Activated CD4-positive, alpha-beta T cell treated with anti-CD3 and anti-CD28 coated beads for 36 hours (primary cell): ENCODE measurements around the gene TPK1. TPM values are rescaled to one million over a fixed set of nuclear protein-coding genes. Genes with fewer than 3 reads are reported as not detected.

ENCODE experiments used
- ATAC-seq: fragments of 200-7000 bp; cut with Tn5 transposase; one replicate; pipeline ENCODE4 v1.10.0; 2021; ENCODE audit warnings: mild to moderate bottlenecking, moderate library complexity
- CTCF ChIA-PET: fragments of 350-600 bp; sonication (Branson Sonifier 250); formaldehyde crosslinking; loops from one replicate; lab custom pipeline; 2021; ENCODE audit warnings: antibody characterized with exemption; lab: Charles Lee
- POLR2A ChIA-PET: fragments of 350-600 bp; sonication (Branson Sonifier 250); formaldehyde crosslinking; loops from one replicate; lab custom pipeline; 2021; ENCODE audit warnings: antibody characterized with exemption, inconsistent platforms; lab: Charles Lee
- DNase-seq: peaks from one replicate; pipeline ENCODE4 v3.0.0-alpha.2; 2020
- H3K27ac Mint-ChIP-seq: one replicate; pipeline ENCODE4 v1.8.0; 2021; ENCODE audit warnings: mixed read lengths
- H3K27me3 Mint-ChIP-seq: one replicate; pipeline ENCODE4 v1.8.0; 2021; ENCODE audit warnings: mixed read lengths
- H3K36me3 Mint-ChIP-seq: one replicate; pipeline ENCODE4 v1.8.0; 2021; ENCODE audit warnings: low read depth, mixed read lengths
- H3K4me1 Mint-ChIP-seq: one replicate; pipeline ENCODE4 v1.8.0; 2021; ENCODE audit warnings: mixed read lengths
- H3K4me3 Mint-ChIP-seq: one replicate; pipeline ENCODE4 v1.8.0; 2021; ENCODE audit warnings: mild to moderate bottlenecking, moderate library complexity, mixed read lengths
- H3K9me3 Mint-ChIP-seq: one replicate; pipeline ENCODE4 v1.8.0; 2021; ENCODE audit warnings: low read depth, mixed read lengths
- intact Hi-C, 2 experiments: fragments of 100-400 bp; cut with DNase I in 1 of 2; cut with micrococcal nuclease in 1 of 2; formaldehyde crosslinking; loops; one replicate each; pipeline versions ENCODE4 v1.14.2 to v1.15.1; 2022 to 2024; cut with DNase I, micrococcal nuclease
- total RNA-seq, 2 experiments: library from RNA; stranded (reverse); gene quantifications; one replicate each; pipeline ENCODE4 v1.2.3, GENCODE V29; 2021

The TPK1 gene
- total RNA-seq, 2 experiments from 2014 or later = 16.5 to 16.6 TPM

- Mint-ChIP-seq H3K4me1 (no peaks in the 10 kb centered on the region), H3K27ac (no peak overlapping the region), H3K4me3 (no peak overlapping the region), H3K27me3 (no peaks in the 10 kb centered on the region), H3K36me3 (no peaks in the 10 kb centered on the region), H3K9me3 (no peaks in the 10 kb centered on the region)
- ChIA-PET CTCF (no interaction called here), POLR2A (no interaction called here)
- intact Hi-C loops = no loop called here
- DNase-seq (no peak), ATAC-seq (no peak)
These were observed 161.3 kb downstream of the TPK1 start for GRCh38 chr7:144674550-144674949.

DNA sequence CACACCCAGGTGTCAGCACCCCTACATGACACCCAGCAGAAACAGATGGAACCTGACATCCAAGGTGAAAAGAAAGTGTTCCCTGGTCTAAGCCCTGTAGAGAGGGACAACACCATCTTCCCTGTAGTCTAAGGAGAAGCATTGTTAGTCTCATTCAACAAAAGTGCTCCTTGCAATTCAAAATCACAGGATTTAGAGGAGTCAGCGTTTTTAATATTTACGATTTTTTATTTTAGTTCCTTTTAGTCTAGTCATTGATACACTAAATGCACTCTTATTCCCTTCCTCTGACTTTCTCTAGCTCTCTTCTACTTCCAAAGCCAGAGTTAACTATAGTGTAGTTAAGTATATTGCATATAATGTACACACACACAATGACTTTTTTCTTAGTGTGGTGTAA lies 163.0 kb downstream of the TPK1 start:
- H3K4me1 Mint-ChIP-seq = no peaks in the 10 kb centered on the region
- intact Hi-C loops = no loop called here
- CTCF ChIA-PET = no interaction called here

GRCh38 chr7:144671429-144671828 lies 164.4 kb downstream of the TPK1 start:
- CTCF ChIA-PET = no interaction called here
- Mint-ChIP-seq H3K36me3 (no peaks in the 10 kb centered on the region), H3K9me3 (no peaks in the 10 kb centered on the region), H3K27me3 (no peaks in the 10 kb centered on the region), H3K4me1 (no peaks in the 10 kb centered on the region), H3K27ac (no peak overlapping the region), H3K4me3 (no peak overlapping the region)
- intact Hi-C loops = no loop called here
- no peak for DNase-seq
- POLR2A ChIA-PET = no interaction called here
- ATAC-seq = no peak

More for the DNA sequence above, 163.0 kb downstream of the TPK1 start:
- H3K36me3 Mint-ChIP-seq = no peaks in the 10 kb centered on the region
- POLR2A ChIA-PET = no interaction called here
- H3K27ac Mint-ChIP-seq = no peak overlapping the region
- no peaks in the 10 kb centered on the region for H3K27me3 Mint-ChIP-seq
- no peak for DNase-seq
- H3K4me3 Mint-ChIP-seq = no peak overlapping the region
- no peaks in the 10 kb centered on the region for H3K9me3 Mint-ChIP-seq
- no peak for ATAC-seq

GRCh38 chr7:144670218-144670617 lies 165.6 kb downstream of the TPK1 start:
- intact Hi-C loops = no loop called here
- no peaks in the 10 kb centered on the region for H3K27me3 Mint-ChIP-seq
- H3K4me1 Mint-ChIP-seq = no peaks in the 10 kb centered on the region
- no peak overlapping the region for H3K27ac Mint-ChIP-seq
- DNase-seq (no peak), ATAC-seq (no peak)
- ChIA-PET CTCF (interaction anchor here (0.6 to 1.0 kb wide), 3 partner anchors 18 to 189 kb away, joined by 3 read pairs; no protein-coding TSS in a partner anchor), POLR2A (interaction anchor here (0.7 kb wide), 1 partner anchor 142 kb away, joined by 3 read pairs; no protein-coding TSS in a partner anchor)
- no peak overlapping the region for H3K4me3 Mint-ChIP-seq
- H3K9me3 Mint-ChIP-seq = peaks cover 2% of the 10 kb centered on the region
- peaks cover 2% of the 10 kb centered on the region for H3K36me3 Mint-ChIP-seq

- peaks cover 6% of the 10 kb centered on the region for H3K9me3 Mint-ChIP-seq
- CTCF ChIA-PET = no interaction called here
These were observed 167.3 kb downstream of the TPK1 start for GRCh38 chr7:144668503-144668902.

GRCh38 chr7:144665689-144666381 lies 170.0 kb downstream of the TPK1 start:
- ChIA-PET POLR2A (no interaction called here), CTCF (no interaction called here)
- intact Hi-C loops = no loop called here
- no peak for DNase-seq
- no peaks in the 10 kb centered on the region for H3K4me1 Mint-ChIP-seq
- no peak for ATAC-seq
- no peaks in the 10 kb centered on the region for H3K27me3 Mint-ChIP-seq
- peaks cover 6% of the 10 kb centered on the region for H3K9me3 Mint-ChIP-seq
- H3K4me3 Mint-ChIP-seq = no peak overlapping the region
- no peak overlapping the region for H3K27ac Mint-ChIP-seq
- peaks cover 8% of the 10 kb centered on the region for H3K36me3 Mint-ChIP-seq

More at GRCh38 chr7:144668503-144668902, 167.3 kb downstream of the TPK1 start:
- DNase-seq (no peak), ATAC-seq (no peak)
- peaks cover 8% of the 10 kb centered on the region for H3K36me3 Mint-ChIP-seq
- H3K4me1 Mint-ChIP-seq = no peaks in the 10 kb centered on the region
- no peaks in the 10 kb centered on the region for H3K27me3 Mint-ChIP-seq
- intact Hi-C loops = no loop called here
- no peak overlapping the region for H3K27ac Mint-ChIP-seq
- no peak overlapping the region for H3K4me3 Mint-ChIP-seq
- POLR2A ChIA-PET = no interaction called here

DNA sequence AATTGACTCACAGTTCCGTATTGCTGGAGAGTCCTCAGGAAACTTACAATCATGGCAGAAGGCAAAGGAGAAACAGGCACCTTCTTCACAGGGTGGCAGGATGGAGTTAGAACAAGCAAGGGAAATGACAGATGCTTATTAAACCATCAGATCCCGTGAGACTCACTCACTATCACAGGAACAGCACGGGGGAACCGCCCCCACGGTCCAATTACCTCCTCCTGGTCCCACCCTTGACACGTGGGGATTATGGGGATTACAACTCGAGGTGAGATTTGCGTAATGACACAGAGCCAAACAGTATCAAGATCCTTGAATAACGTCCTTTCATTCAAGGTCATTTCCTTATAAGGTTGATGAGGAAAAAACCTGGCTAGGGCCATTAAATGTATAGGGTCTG lies 176.6 kb downstream of the TPK1 start:
- POLR2A ChIA-PET = no interaction called here
- no peak for DNase-seq
- Mint-ChIP-seq H3K27me3 (no peaks in the 10 kb centered on the region), H3K36me3 (no peaks in the 10 kb centered on the region), H3K4me3 (no peak overlapping the region), H3K9me3 (no peaks in the 10 kb centered on the region), H3K27ac (no peak overlapping the region), H3K4me1 (no peaks in the 10 kb centered on the region)
- intact Hi-C loops = no loop called here
- CTCF ChIA-PET = interaction anchor here (0.9 kb wide), 1 partner anchor 36 kb away, joined by 3 read pairs; no protein-coding TSS in a partner anchor
- ATAC-seq = no peak

- CTCF ChIA-PET = no interaction called here
- no peak overlapping the region for H3K4me3 Mint-ChIP-seq
- POLR2A ChIA-PET = no interaction called here
- DNase-seq (peak; percentile 14), ATAC-seq (peak; percentile 44)
- intact Hi-C loops = no loop called here
- H3K27ac Mint-ChIP-seq = no peak overlapping the region
- no peaks in the 10 kb centered on the region for H3K4me1 Mint-ChIP-seq
- H3K36me3 Mint-ChIP-seq = no peaks in the 10 kb centered on the region
- no peaks in the 10 kb centered on the region for H3K27me3 Mint-ChIP-seq
- H3K9me3 Mint-ChIP-seq = no peaks in the 10 kb centered on the region
These were observed 178.8 kb downstream of the TPK1 start for GRCh38 chr7:144656965-144657517.

DNA sequence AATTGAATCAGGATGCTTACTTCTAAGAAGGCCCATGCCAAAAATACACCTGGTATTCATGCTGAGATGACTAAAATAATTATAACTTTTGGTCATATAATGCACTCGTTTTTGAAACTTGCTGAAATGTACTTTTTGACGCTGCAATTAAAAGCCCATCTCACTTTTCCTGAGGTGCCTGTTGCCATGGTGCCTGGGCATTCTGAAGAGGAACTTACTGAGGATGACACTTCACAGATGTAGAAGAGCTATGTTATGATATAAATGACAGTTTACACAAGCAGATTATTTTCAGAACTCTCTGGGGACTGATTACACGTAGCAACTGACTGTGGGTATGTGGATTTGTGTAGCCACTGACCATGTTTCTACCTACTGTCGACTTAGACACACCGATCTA lies 182.4 kb downstream of the TPK1 start:
- ChIA-PET POLR2A (no interaction called here), CTCF (interaction anchor here (0.6 kb wide), 1 partner anchor 66 kb away, joined by 3 read pairs; no protein-coding TSS in a partner anchor)
- ATAC-seq (no peak), DNase-seq (no peak)
- H3K36me3 Mint-ChIP-seq = peaks cover 11% of the 10 kb centered on the region
- intact Hi-C loops = no loop called here
- peaks cover 5% of the 10 kb centered on the region for H3K9me3 Mint-ChIP-seq
- H3K4me1 Mint-ChIP-seq = no peaks in the 10 kb centered on the region
- no peak overlapping the region for H3K27ac Mint-ChIP-seq
- no peaks in the 10 kb centered on the region for H3K27me3 Mint-ChIP-seq
- H3K4me3 Mint-ChIP-seq = no peak overlapping the region

GRCh38 chr7:144650439-144650838 lies 185.4 kb downstream of the TPK1 start:
- no peak for DNase-seq

GRCh38 chr7:144649120-144649519 lies 186.7 kb downstream of the TPK1 start:
- H3K4me3 Mint-ChIP-seq = no peak overlapping the region
- POLR2A ChIA-PET = no interaction called here

More at GRCh38 chr7:144650439-144650838, 185.4 kb downstream of the TPK1 start:
- ChIA-PET POLR2A (no interaction called here), CTCF (no interaction called here)
- H3K9me3 Mint-ChIP-seq = peaks cover 5% of the 10 kb centered on the region
- ATAC-seq = no peak
- H3K27ac Mint-ChIP-seq = no peak overlapping the region
- peaks cover 22% of the 10 kb centered on the region for H3K36me3 Mint-ChIP-seq
- H3K27me3 Mint-ChIP-seq = no peaks in the 10 kb centered on the region
- intact Hi-C loops = no loop called here
- H3K4me1 Mint-ChIP-seq = no peaks in the 10 kb centered on the region
- H3K4me3 Mint-ChIP-seq = no peak overlapping the region

More at GRCh38 chr7:144649120-144649519, 186.7 kb downstream of the TPK1 start:
- DNase-seq = no peak
- H3K36me3 Mint-ChIP-seq = peaks cover 22% of the 10 kb centered on the region
- no peak overlapping the region for H3K27ac Mint-ChIP-seq
- intact Hi-C loops = no loop called here
- CTCF ChIA-PET = no interaction called here
- H3K27me3 Mint-ChIP-seq = no peaks in the 10 kb centered on the region
- no peak for ATAC-seq
- no peaks in the 10 kb centered on the region for H3K4me1 Mint-ChIP-seq
- H3K9me3 Mint-ChIP-seq = peaks cover 5% of the 10 kb centered on the region
